ENCODE measurements around the gene MEGF11.

The MEGF11 gene

DNA sequence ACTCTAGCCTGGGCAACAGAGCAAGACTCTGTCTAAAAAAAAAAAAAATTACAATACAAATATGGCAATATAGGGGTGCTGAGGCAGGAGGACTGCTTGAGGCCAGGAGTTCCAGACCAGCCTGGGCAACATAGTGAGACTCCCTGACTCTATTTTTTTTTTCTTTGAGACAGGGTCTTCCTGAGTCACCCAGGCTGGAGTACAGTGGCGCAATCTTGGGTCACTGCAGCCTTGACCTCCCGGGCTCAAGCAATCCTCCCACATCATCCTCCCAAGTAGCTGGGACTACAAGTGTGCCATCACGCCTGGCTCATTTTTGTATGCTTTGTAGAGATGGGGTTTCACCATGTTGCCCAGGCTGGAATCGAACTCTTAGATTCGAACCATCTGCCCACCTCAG is 401.6 kb downstream of the MEGF11 start:
- DNase-seq (ENCODE audit: low read depth): no peak

- no peak for DNase-seq (ENCODE audit: low read depth)
Observed at GRCh38 chr15:65847989-65848388, 405.6 kb downstream of the MEGF11 start.

GRCh38 chr15:65845826-65846519 is 407.6 kb downstream of the MEGF11 start:
- no peak for DNase-seq (ENCODE audit: low read depth)
